Endothelial cell of umbilical vein (primary cell): ENCODE data around the gene CHAC1. TPM values are rescaled to one million over a fixed set of nuclear protein-coding genes. Genes with fewer than 3 reads are reported as not detected.

Experiments used
- BruUV-seq: library from RNA; stranded (reverse); fragments of 400-500 nt; replicated peaks from 2 replicates; lab custom pipeline; 2021; lab: Mats Ljungman, UMichigan
- CTCF ChIA-PET: fragments of 300-600, 350-600 bp; sonication (Branson Sonifier 250); formaldehyde crosslinking; loops from one replicate; lab custom pipeline; 2021; ENCODE audit warnings: antibody characterized with exemption, inconsistent platforms; lab: Charles Lee
- POLR2A ChIA-PET: fragments of 300-600, 350-600 bp; sonication (Branson Sonifier 250); formaldehyde crosslinking; loops from one replicate; lab custom pipeline; 2021; ENCODE audit warnings: antibody characterized with exemption, inconsistent platforms; lab: Charles Lee
- DNase-seq: peaks from one replicate; pipeline ENCODE4 v3.0.0-alpha.2; 2011; ENCODE audit warnings: low read depth, low spot score
- FAIRE-seq: peaks from 2 replicates; lab custom pipeline; 2011; peaks lifted over from hg19 to GRCh38; lab: Jason Lieb, UNC
- H2AFZ ChIP-seq: 2 replicates; pipeline ENCODE4 v1.6.0; 2012; ENCODE audit warnings: low read depth, low read length, control low read depth, inconsistent platforms
- H3K27ac ChIP-seq: 2 replicates; pipeline ENCODE4 v1.5.1; 2011; ENCODE audit warnings: low read depth, mild to moderate bottlenecking, control low read depth, low read length, moderate library complexity; ENCODE audit not compliant: insufficient read depth
- H3K27me3 ChIP-seq, 2 experiments: 2 replicates each; pipeline versions ENCODE4 v1.6.0 to v1.6.1; 2011; ENCODE audit warnings: low read length in 2 of 2, mixed read lengths in 1 of 2; ENCODE audit not compliant: control insufficient read depth in 2 of 2, insufficient read depth in 2 of 2
- H3K36me3 ChIP-seq, 2 experiments: 2 replicates in 1 of 2; 3 replicates in 1 of 2; pipeline ENCODE4 v1.5.1; 2011; ENCODE audit warnings: low read length in 2 of 2, mild to moderate bottlenecking in 1 of 2, moderate library complexity in 1 of 2; ENCODE audit not compliant: control insufficient read depth in 2 of 2, insufficient read depth in 2 of 2; ENCODE audit errors: extremely low read depth in 1 of 2
- H3K4me1 ChIP-seq: 3 replicates; pipeline ENCODE4 v1.5.1; 2011; ENCODE audit warnings: mild to moderate bottlenecking, low read length; ENCODE audit not compliant: control insufficient read depth, insufficient read depth; ENCODE audit errors: extremely low read depth
- H3K4me2 ChIP-seq: 2 replicates; pipeline ENCODE4 v1.6.1; 2011; ENCODE audit warnings: low read length, control low read depth, mixed read lengths; ENCODE audit not compliant: insufficient read depth
- H3K4me3 ChIP-seq, 3 experiments: fragments of 200-600 bp in 1 of 3; sonication (generic), shearing (Covaris generic) in 1 of 3; replicated peaks in 1 of 3; 2 replicates each; pipeline ENCODE4 v1.5.1; 2011 to 2016; ENCODE audit warnings: control low read depth in 3 of 3, low read length in 3 of 3, mild to moderate bottlenecking in 2 of 3, inconsistent platforms in 1 of 3, low read depth in 1 of 3, moderate library complexity in 1 of 3; ENCODE audit not compliant: insufficient read depth in 1 of 3
- H3K79me2 ChIP-seq: 2 replicates; pipeline ENCODE4 v1.6.0; 2012; ENCODE audit warnings: low read length, inconsistent platforms; ENCODE audit not compliant: control insufficient read depth, insufficient read depth
- H3K9ac ChIP-seq: replicated peaks from 2 replicates; pipeline ENCODE3; 2011; ENCODE audit warnings: low read length, control low read depth; ENCODE audit not compliant: insufficient read depth; ENCODE audit errors: extremely low read depth
- H3K9me1 ChIP-seq: replicated peaks from 3 replicates; pipeline ENCODE4 v1.6.0; 2011; ENCODE audit warnings: mild to moderate bottlenecking, low read length; ENCODE audit not compliant: control insufficient read depth, insufficient read depth; ENCODE audit errors: extremely low read depth
- H3K9me3 ChIP-seq: replicated peaks from 2 replicates; pipeline ENCODE4 v1.5.1; 2012; ENCODE audit warnings: low read length, inconsistent platforms; ENCODE audit not compliant: control insufficient read depth, insufficient read depth
- H4K20me1 ChIP-seq: replicated peaks from 2 replicates; pipeline ENCODE3; 2011; ENCODE audit warnings: mild to moderate bottlenecking, low read length; ENCODE audit not compliant: control insufficient read depth, insufficient read depth; ENCODE audit errors: extremely low read depth
- EZH2 ChIP-seq: IDR thresholded peaks from 2 replicates; pipeline ENCODE4 v1.6.1; 2012; ENCODE audit warnings: borderline replicate concordance, low read depth, mild to moderate bottlenecking, moderate library complexity, low read length, inconsistent platforms; ENCODE audit not compliant: severe bottlenecking
- FOS ChIP-seq: IDR thresholded peaks from 2 replicates; pipeline ENCODE4 v1.6.1; 2011; ENCODE audit warnings: mild to moderate bottlenecking, low read length, moderate library complexity, borderline replicate concordance; ENCODE audit not compliant: insufficient read depth
- GATA2 ChIP-seq: IDR thresholded peaks from 2 replicates; pipeline ENCODE4 v1.7.0; 2011; ENCODE audit warnings: low read depth, mild to moderate bottlenecking, moderate library complexity, mixed read lengths, low read length; ENCODE audit not compliant: insufficient read length, insufficient read depth
- JUN ChIP-seq: IDR thresholded peaks from 2 replicates; pipeline ENCODE4 v1.6.1; 2011; ENCODE audit warnings: borderline replicate concordance, low read depth; ENCODE audit not compliant: insufficient read length, insufficient read depth
- MAX ChIP-seq: IDR thresholded peaks from 2 replicates; pipeline ENCODE4 v1.6.1; 2011; ENCODE audit not compliant: insufficient read depth, insufficient read length
- MYC ChIP-seq: IDR thresholded peaks from one replicate; pipeline ENCODE4 v1.6.1; 2011; ENCODE audit warnings: mild to moderate bottlenecking, low read depth, low read length
- POLR2A ChIP-seq: IDR thresholded peaks from 2 replicates; pipeline ENCODE4 v1.6.1; 2012; ENCODE audit warnings: low read depth, mild to moderate bottlenecking, control low read depth, low read length
- POLR2AphosphoS5 ChIP-seq: IDR thresholded peaks from 2 replicates; pipeline ENCODE4 v1.6.1; 2012; ENCODE audit warnings: low read depth, mild to moderate bottlenecking, control low read depth, low read length, moderate library complexity; ENCODE audit not compliant: insufficient read depth
- dilution Hi-C: fragments of 300-500 bp; cut with MboI; formaldehyde crosslinking; loops from one replicate; pipeline ENCODE4 v1.15.0; 2019; ENCODE audit warnings: low sequenced_read_pairs; ENCODE audit not compliant: extremely low pct_ligation_motif_present
- intact Hi-C: fragments of 100-400 bp; cut with micrococcal nuclease; formaldehyde crosslinking; loops from one replicate; pipeline ENCODE4 v1.10.0; 2022
- polyA plus RNA-seq, 4 experiments: library from polyadenylated mRNA; depleted of rRNA in 3 of 4; stranded (reverse) in 3 of 4; unstranded in 1 of 4; fragments of >200 nt; gene quantifications; 2 replicates each; pipeline versions ENCODE4 v1.2.1 to v1.2.3, GENCODE V29; 2011 to 2012; ENCODE audit warnings: missing spikeins in 1 of 4
- total RNA-seq: library from RNA; stranded (reverse); gene quantifications from 2 replicates; pipeline ENCODE4 v1.2.3, GENCODE V29; 2021
- TF ChIP-seq, protein P1 (sequence below), 2 donors: IDR thresholded peaks; 1 replicate in 1 of 2; 2 replicates in 1 of 2; pipeline ENCODE4 v1.5.1; 2011; ENCODE audit warnings: low read length in 2 of 2, mild to moderate bottlenecking in 2 of 2, moderate library complexity in 2 of 2, control low read depth in 1 of 2, inconsistent platforms in 1 of 2, low read depth in 1 of 2; ENCODE audit not compliant: insufficient read depth in 1 of 2; ENCODE audit errors: extremely low read depth in 1 of 2

The CHAC1 gene
- total and polyA plus RNA-seq, 2 donors (not counting 3 experiments of a cell fraction or from before 2014, with no cell fraction given) = 4.6 to 25.7 TPM

DNA sequence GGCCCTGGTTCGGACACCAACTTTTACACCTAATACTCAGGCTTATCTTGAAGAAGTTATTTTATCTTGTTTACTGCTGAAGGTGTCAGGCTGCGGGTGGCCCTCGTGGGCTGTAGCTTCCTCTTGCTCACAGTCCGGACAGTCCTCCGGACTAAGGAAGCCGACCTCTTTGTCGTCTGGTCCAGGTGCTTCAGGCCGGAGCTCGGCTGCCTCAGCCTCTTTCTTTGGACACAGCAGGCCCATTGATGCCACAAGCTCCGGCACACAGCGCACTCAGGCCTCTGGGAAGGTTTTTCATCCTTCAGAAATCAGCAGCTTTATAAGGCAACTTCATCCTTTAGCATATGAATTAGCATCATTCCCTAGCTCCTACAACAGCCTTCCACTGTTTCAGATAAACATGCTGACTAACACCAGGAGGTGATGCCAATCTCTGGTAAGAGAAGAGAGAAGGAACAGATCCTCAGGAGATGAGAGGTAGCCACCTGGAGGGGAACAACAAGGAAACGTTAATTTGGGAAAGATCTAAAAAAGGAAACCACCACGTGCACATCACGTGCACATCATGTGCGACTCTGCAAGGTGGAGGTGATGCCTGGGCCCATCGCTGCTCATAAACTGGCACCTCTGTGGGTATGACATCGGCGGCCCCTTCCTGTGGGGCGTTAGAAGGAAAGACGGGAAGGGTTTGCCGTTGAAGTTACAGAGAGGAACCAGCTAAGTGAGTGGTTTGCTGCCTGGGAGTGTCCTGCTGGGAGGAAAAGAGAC lies 4.4 kb upstream of the CHAC1 start:
- TF ChIP-seq POLR2AphosphoS5 (no peak), EZH2 (no peak), GATA2 (no peak), FOS (no peak), MAX (no peak), JUN (no peak), MYC (no peak), POLR2A (no peak)
- TF ChIP-seq, protein P1, sequence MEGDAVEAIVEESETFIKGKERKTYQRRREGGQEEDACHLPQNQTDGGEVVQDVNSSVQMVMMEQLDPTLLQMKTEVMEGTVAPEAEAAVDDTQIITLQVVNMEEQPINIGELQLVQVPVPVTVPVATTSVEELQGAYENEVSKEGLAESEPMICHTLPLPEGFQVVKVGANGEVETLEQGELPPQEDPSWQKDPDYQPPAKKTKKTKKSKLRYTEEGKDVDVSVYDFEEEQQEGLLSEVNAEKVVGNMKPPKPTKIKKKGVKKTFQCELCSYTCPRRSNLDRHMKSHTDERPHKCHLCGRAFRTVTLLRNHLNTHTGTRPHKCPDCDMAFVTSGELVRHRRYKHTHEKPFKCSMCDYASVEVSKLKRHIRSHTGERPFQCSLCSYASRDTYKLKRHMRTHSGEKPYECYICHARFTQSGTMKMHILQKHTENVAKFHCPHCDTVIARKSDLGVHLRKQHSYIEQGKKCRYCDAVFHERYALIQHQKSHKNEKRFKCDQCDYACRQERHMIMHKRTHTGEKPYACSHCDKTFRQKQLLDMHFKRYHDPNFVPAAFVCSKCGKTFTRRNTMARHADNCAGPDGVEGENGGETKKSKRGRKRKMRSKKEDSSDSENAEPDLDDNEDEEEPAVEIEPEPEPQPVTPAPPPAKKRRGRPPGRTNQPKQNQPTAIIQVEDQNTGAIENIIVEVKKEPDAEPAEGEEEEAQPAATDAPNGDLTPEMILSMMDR (IDR thresholded peaks at IDR 0.05; ENCODE audit: extremely low read depth in 1 of 2, insufficient read depth in 1 of 2, low read depth in 1 of 2, low read length in 2 of 2) = no peak
- ChIA-PET POLR2A (no interaction called here), CTCF (interaction anchor here (0.7 to 2.2 kb wide), 2 partner anchors 18 to 70 kb away, joined by 3 to 7 read pairs; no protein-coding TSS in a partner anchor)
- Histone ChIP-seq H2AFZ (no peak overlapping the region), H3K27me3 (no peaks in the 10 kb centered on the region), H3K4me1 (peaks cover 8% of the 10 kb centered on the region), H3K4me2 (no peak overlapping the region), H3K9me1 (no peaks in the 10 kb centered on the region), H4K20me1 (no peaks in the 10 kb centered on the region), H3K9ac (no peak overlapping the region), H3K9me3 (no peaks in the 10 kb centered on the region), H3K4me3 (no peak overlapping the region), H3K27ac (no peak overlapping the region), H3K36me3 (no peaks in the 10 kb centered on the region), H3K79me2 (no peaks in the 10 kb centered on the region)
- intact Hi-C loops (loop anchor here (10.0 kb wide), 1 partner anchor 166 kb away; the partner anchor contains the start of gene INO80), dilution Hi-C loops (no loop called here)
- BruUV-seq = no TSS peak
- DNase-seq (no peak), FAIRE-seq (no peak)
